HL-60 (cell line): ENCODE results near the gene TFR2.

Experiments
- DNase-seq, 2 experiments: peaks; one replicate each; pipeline ENCODE4 v3.0.0-alpha.2; 2010 to 2020; ENCODE audit warnings: low read depth in 1 of 2, low spot score in 1 of 2
- H3K27ac ChIP-seq: fragments of 250-450 bp; sonication (Bioruptor Pico); replicated peaks from 2 replicates; pipeline ENCODE4 v1.5.1; 2020; ENCODE audit warnings: mild to moderate bottlenecking, moderate library complexity
- H3K27me3 ChIP-seq: fragments of 250-450 bp; sonication (Bioruptor Pico); 2 replicates; pipeline ENCODE4 v1.5.1; 2021; ENCODE audit warnings: mild to moderate bottlenecking, moderate library complexity; ENCODE audit not compliant: insufficient read depth, poor library complexity, severe bottlenecking
- H3K4me3 ChIP-seq: replicated peaks from 2 replicates; pipeline ENCODE4 v1.5.1; 2011; ENCODE audit warnings: mild to moderate bottlenecking, control low read depth, low read length; ENCODE audit not compliant: insufficient read depth
- GABPA ChIP-seq: IDR thresholded peaks from 2 replicates; pipeline ENCODE4 v1.6.1; 2012; ENCODE audit warnings: low read depth
- POLR2AphosphoS5 ChIP-seq: IDR thresholded peaks from 2 replicates; pipeline ENCODE4 v1.6.1; 2012; ENCODE audit warnings: low read depth
- SPI1 ChIP-seq: IDR thresholded peaks from 2 replicates; pipeline ENCODE4 v1.6.1; 2012; ENCODE audit warnings: low read depth, mild to moderate bottlenecking, borderline replicate concordance
- TF ChIP-seq, protein P1 (sequence below): IDR thresholded peaks from one replicate; pipeline ENCODE4 v1.5.1; 2011; ENCODE audit warnings: low read length, control low read depth, inconsistent platforms; ENCODE audit not compliant: insufficient read depth
- TF ChIP-seq, protein P2 (sequence below): IDR thresholded peaks from 2 replicates; pipeline ENCODE4 v1.6.1; 2012; ENCODE audit warnings: low read depth; ENCODE audit not compliant: insufficient replicate concordance

TFR2 gene

DNA sequence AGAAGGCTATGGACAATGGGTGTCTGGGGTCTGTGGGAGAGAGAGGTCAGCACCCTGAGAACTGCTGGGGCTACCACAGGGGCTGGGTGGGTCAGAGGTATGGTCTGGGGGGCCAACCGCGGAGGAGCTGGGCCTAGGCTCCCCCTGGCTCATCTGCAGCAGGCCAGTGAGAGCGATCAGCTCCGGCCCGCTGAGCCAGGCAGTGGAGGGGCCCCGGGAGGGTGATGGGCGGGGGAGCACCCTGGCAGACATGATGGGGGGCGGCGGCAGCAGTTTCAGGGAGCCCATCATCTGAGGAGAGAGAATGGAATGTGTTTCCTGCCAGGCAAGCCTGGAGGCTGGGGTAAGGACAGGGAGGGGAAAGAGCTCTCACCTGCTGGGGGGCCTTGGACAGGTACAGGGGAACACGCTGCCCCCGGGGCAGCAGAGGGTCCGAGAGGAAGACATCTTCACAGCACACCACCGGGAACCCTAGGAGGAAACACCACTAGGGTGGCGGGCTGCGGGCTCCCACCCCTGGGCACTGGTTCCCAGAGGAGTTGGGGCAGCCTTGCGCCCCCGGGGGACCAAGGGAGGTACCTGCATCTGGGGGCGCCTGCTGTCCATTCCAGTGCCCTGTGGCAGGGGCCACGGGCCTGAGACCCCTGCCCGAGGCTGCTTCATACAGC, 68.9 kb downstream of the TFR2 start:
- Histone ChIP-seq H3K27me3 (peaks cover 3% of the 10 kb centered on the region), H3K4me3 (no peak overlapping the region), H3K27ac (no peak overlapping the region)
- no peak for TF ChIP-seq SPI1
- no peak for TF ChIP-seq GABPA
- DNase-seq: no peak

DNA sequence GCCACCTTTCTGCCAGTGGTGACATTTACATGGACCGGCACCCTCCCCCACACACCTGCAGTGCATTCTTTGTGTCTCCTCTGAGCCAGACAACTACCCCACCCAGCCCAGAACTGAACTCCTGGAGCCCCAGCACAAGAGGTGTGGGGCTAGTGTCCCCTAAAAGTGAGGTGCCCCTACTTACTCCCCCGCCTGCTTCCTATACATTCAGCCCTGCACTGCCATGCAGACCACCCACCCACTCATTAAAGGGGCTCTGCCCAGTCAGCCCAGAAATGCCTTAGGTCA, 69.6 kb downstream of the TFR2 start:
- Histone ChIP-seq H3K27me3 (peaks cover 3% of the 10 kb centered on the region), H3K4me3 (no peak overlapping the region), H3K27ac (no peak overlapping the region)
- no peak for TF ChIP-seq POLR2AphosphoS5
- TF ChIP-seq, protein P1, sequence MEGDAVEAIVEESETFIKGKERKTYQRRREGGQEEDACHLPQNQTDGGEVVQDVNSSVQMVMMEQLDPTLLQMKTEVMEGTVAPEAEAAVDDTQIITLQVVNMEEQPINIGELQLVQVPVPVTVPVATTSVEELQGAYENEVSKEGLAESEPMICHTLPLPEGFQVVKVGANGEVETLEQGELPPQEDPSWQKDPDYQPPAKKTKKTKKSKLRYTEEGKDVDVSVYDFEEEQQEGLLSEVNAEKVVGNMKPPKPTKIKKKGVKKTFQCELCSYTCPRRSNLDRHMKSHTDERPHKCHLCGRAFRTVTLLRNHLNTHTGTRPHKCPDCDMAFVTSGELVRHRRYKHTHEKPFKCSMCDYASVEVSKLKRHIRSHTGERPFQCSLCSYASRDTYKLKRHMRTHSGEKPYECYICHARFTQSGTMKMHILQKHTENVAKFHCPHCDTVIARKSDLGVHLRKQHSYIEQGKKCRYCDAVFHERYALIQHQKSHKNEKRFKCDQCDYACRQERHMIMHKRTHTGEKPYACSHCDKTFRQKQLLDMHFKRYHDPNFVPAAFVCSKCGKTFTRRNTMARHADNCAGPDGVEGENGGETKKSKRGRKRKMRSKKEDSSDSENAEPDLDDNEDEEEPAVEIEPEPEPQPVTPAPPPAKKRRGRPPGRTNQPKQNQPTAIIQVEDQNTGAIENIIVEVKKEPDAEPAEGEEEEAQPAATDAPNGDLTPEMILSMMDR: no peak
- no peak for TF ChIP-seq SPI1
- no peak for TF ChIP-seq GABPA
- TF ChIP-seq, protein P2, sequence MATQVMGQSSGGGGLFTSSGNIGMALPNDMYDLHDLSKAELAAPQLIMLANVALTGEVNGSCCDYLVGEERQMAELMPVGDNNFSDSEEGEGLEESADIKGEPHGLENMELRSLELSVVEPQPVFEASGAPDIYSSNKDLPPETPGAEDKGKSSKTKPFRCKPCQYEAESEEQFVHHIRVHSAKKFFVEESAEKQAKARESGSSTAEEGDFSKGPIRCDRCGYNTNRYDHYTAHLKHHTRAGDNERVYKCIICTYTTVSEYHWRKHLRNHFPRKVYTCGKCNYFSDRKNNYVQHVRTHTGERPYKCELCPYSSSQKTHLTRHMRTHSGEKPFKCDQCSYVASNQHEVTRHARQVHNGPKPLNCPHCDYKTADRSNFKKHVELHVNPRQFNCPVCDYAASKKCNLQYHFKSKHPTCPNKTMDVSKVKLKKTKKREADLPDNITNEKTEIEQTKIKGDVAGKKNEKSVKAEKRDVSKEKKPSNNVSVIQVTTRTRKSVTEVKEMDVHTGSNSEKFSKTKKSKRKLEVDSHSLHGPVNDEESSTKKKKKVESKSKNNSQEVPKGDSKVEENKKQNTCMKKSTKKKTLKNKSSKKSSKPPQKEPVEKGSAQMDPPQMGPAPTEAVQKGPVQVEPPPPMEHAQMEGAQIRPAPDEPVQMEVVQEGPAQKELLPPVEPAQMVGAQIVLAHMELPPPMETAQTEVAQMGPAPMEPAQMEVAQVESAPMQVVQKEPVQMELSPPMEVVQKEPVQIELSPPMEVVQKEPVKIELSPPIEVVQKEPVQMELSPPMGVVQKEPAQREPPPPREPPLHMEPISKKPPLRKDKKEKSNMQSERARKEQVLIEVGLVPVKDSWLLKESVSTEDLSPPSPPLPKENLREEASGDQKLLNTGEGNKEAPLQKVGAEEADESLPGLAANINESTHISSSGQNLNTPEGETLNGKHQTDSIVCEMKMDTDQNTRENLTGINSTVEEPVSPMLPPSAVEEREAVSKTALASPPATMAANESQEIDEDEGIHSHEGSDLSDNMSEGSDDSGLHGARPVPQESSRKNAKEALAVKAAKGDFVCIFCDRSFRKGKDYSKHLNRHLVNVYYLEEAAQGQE: no peak
- DNase-seq: no peak

DNA sequence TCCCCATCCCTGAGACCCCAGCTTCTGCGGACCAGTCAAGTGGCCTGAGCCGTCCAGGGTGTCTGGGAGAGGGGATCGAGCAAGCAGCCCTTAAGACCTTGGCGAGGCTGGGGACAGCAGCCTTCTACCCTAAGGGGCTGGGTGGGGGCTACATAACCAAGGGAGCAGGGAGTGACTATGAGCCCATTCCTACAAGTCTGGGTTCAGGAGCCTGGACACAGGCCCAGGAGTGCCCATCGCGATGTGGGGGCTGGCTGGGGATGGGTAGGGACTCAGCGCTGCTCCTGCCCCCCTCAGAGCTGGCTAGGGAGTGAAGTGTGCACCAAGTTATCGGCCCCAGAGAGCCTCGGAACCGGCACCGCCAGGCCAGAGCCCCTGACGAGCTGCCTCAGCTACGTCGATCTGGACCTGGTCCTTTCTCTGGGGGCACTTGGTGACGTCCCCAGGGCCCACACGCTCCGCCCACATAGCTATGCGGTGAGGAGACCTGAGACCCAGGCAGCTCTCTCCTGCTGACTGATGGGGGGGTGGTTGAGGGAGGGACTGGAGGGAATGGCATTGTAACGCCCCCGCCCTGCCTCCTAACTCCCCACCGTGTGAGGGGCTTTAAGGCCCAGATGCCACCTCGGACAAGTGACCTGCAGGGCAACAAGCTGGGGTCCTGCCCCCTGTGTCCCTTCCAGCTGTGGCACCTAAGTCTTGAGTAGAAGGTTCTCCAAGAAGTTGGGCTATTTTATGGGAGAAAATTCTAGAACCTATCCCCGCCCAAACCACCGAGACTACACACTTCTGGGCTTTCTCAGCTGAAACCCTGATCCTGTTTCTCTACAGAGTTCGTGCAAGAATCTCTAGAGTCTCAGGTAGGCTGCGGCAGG, 70.2 kb downstream of the TFR2 start:
- TF ChIP-seq SPI1 (no peak), POLR2AphosphoS5 (no peak), GABPA (no peak)
- TF ChIP-seq, protein P2: no peak
- TF ChIP-seq, protein P1: no peak
- Histone ChIP-seq H3K4me3 (no peak overlapping the region), H3K27ac (no peak overlapping the region)

More for the DNA sequence above, 70.2 kb downstream of the TFR2 start:
- no peak for DNase-seq
- H3K27me3 ChIP-seq: peaks cover 3% of the 10 kb centered on the region
